NCI-H226 (cell line): Measurements from ENCODE around the gene RPL29.

Experiments used
- DNase-seq: peaks from one replicate; pipeline ENCODE4 v3.0.0-alpha.2; 2015

Gene RPL29

GRCh38 chr3:51944451-51945021 is 51.2 kb downstream of the RPL29 start:
- DNase-seq, result no peak
